ENCODE results near the gene PTPRD.

Gene PTPRD

GRCh38 chr9:8869812-8870211 lies 1743.0 kb downstream of the PTPRD start:
- Histone ChIP-seq H3K36me3 (ENCODE audit: control insufficient read depth in 2 of 2, insufficient read depth in 1 of 2, low read length in 2 of 2) (no peaks in the 10 kb centered on the region), H3K27ac (ENCODE audit: extremely low read depth, low read depth, low read length) (no peak overlapping the region), H3K4me1 (ENCODE audit: control insufficient read depth, insufficient read depth, low read length) (0 out of 2 replicates have a peak, but pooled peaks cover 3% of the 10 kb centered on the region), H3K9me3 (ENCODE audit: control insufficient read depth, insufficient read depth, low read depth, low read length) (no peaks in the 10 kb centered on the region), H3K4me3 (ENCODE audit: low read depth, low read length) (no peak overlapping the region)
- CTCF ChIA-PET = interaction anchor here (0.7 kb wide), 2 partner anchors 11 to 133 kb away, joined by 3 read pairs; no protein-coding TSS in a partner anchor
- TF ChIP-seq ZNF791 (tag by site-specific recombination; IDR thresholded peaks at IDR 0.05) (no peak), SP7 (tag by site-specific recombination; IDR thresholded peaks at IDR 0.05) (no peak)
- POLR2A ChIA-PET = interaction anchor here (0.8 kb wide), 1 partner anchor 9 kb away, joined by 3 read pairs; no protein-coding TSS in a partner anchor

- ChIA-PET POLR2A (no interaction called here), CTCF (interaction anchor here (1.0 kb wide), 1 partner anchor 12 kb away, joined by 3 read pairs; no protein-coding TSS in a partner anchor)
- peaks cover 3% of the 10 kb centered on the region; the same call in 1 of the 2 replicates for H3K4me1 ChIP-seq (ENCODE audit: control insufficient read depth, insufficient read depth, low read length)
- H3K27ac ChIP-seq (ENCODE audit: extremely low read depth, low read depth, low read length) = no peak overlapping the region
- no peaks in the 10 kb centered on the region for H3K9me3 ChIP-seq (ENCODE audit: control insufficient read depth, insufficient read depth, low read depth, low read length)
- H3K4me3 ChIP-seq (ENCODE audit: low read depth, low read length) = no peak overlapping the region
- no peaks in the 10 kb centered on the region for H3K36me3 ChIP-seq (ENCODE audit: control insufficient read depth in 2 of 2, insufficient read depth in 1 of 2, low read length in 2 of 2)
- TF ChIP-seq PRDM2 (tag by site-specific recombination; IDR thresholded peaks at IDR 0.05; ENCODE audit: borderline replicate concordance) (no peak), ZNF473 (tag by site-specific recombination; IDR thresholded peaks at IDR 0.05) (no peak), KLF17 (tag by site-specific recombination; IDR thresholded peaks at IDR 0.05) (no peak), BCL11B (tag by site-specific recombination; IDR thresholded peaks at IDR 0.05; ENCODE audit: low read depth) (no peak), ELK4 (IDR thresholded peaks at IDR 0.05; ENCODE audit: borderline replicate concordance, low read depth, low read length) (no peak), SP3 (tag by site-specific recombination; IDR thresholded peaks at IDR 0.05) (no peak), ZNF518A (tag by site-specific recombination; conservative IDR thresholded peaks at IDR 0.05; ENCODE audit: low read depth) (no peak), ZNF792 (tag by site-specific recombination; IDR thresholded peaks at IDR 0.05) (no peak), ZBTB6 (tag by site-specific recombination; IDR thresholded peaks at IDR 0.05) (no peak), OSR2 (tag by site-specific recombination; IDR thresholded peaks at IDR 0.05) (no peak), REPIN1 (tag by site-specific recombination; IDR thresholded peaks at IDR 0.05; ENCODE audit: low read depth) (no peak), PRDM1 (tag by site-specific recombination; IDR thresholded peaks at IDR 0.05) (no peak), OVOL3 (tag by site-specific recombination; IDR thresholded peaks at IDR 0.05) (no peak)
Observed at GRCh38 chr9:8868632-8869031, 1744.2 kb downstream of the PTPRD start.
